HG03103 (cell line): ENCODE measurements around the gene GSTP1.

Source experiments
- ATAC-seq: cut with Tn5 transposase; IDR thresholded peaks from one replicate; pipeline ENCODE4 v1.9.1; 2021; ENCODE audit warnings: low read depth; ENCODE audit not compliant: unreplicated experiment

Gene GSTP1

DNA sequence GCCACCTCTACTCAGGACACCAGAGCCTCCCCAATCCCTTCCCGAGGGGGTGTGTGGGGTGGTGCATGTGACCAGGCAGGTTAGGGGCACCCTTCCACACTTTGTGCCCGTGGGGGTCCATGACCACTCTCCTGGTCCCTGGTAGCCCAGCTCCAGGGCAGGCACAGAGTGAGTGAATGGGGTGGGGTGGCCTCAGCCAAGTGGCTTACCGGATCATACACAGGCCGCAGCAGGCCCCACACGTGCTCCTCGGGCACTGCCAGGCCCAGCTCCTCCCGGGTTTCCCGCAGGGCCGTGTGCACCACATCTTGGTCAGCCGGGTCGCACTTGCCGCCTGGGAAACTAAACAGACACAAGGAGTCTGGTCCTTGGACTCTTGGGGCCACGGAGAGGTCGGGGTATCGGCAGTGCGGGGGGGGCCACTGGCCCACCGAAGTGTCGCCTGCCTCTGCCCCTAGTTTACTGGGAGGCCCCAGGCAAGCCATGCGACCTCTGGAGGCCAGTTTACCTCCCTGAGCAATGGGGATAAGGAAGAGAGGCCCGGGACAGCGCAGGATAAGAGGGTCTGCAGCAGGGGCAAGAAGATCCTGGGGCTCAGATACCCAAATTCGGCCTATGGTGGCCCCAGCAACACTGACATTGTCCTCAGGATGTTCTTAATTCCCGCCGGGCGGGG lies 45.2 kb downstream of the GSTP1 start:
- no peak for ATAC-seq

DNA sequence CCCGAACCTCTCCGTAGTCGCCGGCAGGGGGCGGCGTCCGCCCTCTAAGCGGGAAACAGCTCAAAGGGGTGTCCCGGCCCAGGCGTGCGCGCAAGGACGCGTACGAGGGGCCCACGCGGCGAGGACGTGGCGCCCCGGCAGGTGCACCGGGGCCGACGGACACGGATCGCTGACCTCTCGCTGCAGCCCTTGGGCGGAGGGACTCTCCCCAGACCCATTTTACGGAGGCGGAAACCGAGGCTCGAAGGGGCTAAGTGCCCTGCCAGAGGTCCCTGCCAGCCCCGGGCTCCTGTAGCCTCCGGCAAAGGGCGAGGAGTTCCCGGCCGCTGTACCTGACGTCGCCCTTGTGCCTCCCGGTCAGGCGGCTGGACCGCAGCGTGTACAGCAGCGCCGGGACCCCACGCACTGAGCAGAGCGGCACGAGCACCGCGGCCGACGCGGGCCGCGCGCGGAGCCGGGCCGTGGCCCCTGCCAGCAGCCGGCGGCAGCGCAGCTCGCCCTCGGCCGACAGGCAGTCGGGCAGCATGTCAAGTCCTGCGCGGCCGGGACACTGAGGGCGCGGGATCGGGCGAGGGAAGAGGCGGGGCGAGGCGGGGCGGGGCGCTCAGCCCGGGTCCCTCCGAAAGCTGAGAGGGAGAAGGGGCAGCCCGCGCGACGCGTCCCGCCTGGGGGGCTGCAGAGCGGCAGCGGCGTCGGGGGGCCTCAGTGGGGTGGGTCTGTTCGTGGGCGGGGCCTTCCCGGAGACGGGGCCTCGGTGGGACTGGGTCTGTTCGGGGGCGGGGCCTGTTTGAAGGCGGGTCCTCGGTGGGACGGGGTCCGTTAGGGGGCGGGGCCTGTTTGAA lies 46.0 kb downstream of the GSTP1 start, which contains the start of gene NUDT8:
NUDT8 (minus strand) TSS at position 552 of the 842 bp plus-strand sequence; CDS start at position 526, 26 bp downstream.
- peak; percentile 42 for ATAC-seq

- peak; percentile 55 for ATAC-seq
These were observed 46.8 kb downstream of the GSTP1 start for GRCh38 chr11:67630228-67630942.

DNA sequence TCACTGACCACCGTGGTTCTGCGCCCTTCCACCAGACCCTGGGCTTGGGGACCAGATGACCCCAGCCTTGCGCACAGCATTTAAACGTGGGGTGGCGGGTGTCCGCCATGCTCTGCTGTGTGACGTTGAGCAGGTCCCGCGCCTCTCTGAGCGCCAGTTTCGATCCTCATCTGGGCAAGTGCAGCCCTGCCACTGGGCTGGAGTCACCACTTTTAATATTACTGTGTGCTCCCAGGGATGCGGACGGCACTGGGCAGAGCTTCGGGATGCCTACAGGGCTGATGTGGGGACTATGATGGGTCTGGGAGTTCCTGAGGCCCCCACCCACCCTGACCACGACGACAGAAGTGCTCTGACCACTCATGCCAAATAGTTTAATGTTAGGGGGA lies 47.3 kb downstream of the GSTP1 start:
- ATAC-seq: no peak

DNA sequence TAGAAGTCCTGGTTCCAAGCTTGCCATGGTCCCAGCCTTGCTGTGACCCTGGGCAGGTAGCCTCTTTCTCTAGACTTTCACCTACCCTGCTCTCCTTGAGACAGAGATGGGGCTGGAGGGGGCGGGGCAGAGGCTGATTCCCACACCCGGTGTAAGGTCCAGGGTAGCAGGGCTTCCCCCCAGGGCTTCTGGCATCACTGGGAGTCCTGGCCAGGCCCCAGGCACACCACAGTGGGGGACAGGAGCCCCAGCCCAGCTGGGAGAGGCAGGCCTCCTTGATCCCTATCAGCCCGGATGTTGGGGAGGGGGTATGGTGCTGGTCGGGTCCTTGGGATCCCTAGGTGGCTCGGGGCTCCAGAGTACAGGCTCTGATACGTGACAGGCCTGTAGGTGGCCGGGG lies 47.8 kb downstream of the GSTP1 start:
- ATAC-seq: no peak

- ATAC-seq: no peak
These were observed 48.2 kb downstream of the GSTP1 start for GRCh38 chr11:67631853-67632174.

DNA sequence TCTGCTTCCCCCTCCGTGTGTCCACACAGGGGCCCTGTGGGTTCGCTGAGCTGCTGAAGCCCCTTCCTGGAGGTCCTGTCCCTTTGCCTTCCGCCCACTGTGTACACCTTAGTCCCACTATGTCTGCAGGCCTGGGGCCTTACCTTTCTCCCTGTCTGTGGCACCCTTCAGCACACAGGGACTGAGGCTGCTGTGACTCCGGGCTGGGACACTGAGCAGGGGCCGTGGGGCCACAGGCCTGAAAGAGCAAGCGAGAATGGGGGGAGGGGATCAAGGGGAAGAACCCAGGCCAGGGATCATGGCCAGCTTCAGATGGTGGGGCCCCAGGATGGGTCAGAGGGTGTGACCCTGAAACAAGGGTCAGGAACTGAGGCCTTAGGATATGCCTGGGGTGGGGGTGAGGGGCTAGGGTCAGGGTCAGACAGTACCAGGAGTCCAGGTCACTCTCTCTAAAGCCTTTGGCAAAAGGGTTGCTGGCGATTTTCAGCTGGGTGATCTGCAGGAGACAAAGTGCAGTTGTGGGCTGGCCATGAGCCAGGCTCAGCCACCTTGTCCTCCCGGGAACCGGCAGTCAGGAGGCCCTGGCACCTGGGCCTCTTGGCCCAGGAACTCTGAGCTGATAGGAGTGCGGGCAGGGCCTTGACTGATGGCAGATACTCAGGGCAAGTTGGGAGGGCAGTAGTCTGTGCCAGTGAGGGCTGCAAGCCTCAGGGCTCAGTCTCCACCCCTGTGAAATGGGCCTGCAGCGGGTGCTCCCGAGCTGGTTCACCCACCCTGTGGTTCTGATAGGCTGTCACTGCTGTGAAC lies 48.8 kb downstream of the GSTP1 start:
- ATAC-seq: no peak

DNA sequence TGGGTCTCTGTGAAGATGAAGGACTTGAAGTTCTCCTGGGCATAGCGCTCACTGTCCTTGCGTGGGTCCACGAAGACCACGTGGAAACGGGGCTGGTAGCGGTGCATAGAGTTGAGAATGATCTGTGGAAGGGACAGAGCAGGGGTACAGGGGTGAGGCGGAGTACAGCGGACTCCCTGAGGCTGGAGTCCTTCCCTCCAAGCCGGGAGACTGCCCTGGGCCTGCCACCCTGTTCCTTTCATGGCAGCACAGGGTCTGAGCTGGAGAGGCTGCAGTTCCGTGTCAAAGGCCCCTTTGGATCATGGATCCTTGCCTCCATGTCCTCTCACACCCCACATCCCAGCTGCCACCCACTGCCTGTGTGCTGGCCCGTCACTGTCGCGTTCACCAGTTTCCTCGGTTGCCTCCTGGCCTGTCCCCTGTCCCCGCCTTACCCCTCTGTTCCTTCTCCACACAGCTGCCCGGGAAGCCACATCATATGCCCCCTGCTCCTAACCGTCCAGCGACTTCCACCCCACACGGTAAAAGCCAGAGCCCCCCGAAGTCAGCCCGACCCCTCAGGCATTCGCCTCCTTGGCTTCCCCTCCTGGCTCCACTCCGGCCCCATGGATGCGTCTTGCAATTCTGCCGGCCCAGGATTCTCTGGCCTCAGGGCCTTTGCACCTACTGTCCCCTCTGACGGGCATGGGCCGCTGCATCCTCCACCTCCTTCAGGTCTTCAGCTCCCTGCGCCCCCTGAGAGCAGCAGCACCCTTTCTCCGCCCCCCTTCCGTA lies 49.6 kb downstream of the GSTP1 start:
- no peak for ATAC-seq

DNA sequence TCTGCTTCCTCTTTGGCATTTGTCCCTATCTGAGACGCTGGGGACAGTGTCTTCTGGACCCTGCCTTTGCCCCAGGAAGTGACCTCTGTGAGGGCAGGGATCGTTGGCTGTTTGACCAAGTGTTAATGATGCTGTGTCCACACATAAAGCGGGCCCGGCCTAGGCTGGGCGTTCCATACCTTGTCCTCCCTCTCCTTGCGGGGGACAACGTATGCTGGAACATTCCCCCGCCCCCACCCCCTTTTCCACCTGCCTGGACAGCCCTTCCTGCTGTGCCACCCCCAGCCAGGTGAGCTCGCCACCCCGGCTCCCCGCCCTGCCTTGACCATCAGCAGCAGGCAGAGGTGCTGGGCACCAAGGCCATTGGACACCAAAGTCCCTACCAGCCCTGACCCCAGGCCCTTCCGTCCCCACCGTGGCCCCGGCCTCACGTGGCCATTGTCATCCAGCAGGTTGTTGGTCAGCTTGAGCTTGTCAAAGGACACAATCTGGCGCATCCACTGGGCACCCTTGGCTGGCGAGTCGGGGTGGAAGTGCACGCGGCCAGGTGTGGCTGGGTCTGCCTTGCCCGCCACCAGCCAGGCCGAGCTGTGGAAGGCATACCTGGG lies 50.2 kb downstream of the GSTP1 start:
- ATAC-seq: no peak

DNA sequence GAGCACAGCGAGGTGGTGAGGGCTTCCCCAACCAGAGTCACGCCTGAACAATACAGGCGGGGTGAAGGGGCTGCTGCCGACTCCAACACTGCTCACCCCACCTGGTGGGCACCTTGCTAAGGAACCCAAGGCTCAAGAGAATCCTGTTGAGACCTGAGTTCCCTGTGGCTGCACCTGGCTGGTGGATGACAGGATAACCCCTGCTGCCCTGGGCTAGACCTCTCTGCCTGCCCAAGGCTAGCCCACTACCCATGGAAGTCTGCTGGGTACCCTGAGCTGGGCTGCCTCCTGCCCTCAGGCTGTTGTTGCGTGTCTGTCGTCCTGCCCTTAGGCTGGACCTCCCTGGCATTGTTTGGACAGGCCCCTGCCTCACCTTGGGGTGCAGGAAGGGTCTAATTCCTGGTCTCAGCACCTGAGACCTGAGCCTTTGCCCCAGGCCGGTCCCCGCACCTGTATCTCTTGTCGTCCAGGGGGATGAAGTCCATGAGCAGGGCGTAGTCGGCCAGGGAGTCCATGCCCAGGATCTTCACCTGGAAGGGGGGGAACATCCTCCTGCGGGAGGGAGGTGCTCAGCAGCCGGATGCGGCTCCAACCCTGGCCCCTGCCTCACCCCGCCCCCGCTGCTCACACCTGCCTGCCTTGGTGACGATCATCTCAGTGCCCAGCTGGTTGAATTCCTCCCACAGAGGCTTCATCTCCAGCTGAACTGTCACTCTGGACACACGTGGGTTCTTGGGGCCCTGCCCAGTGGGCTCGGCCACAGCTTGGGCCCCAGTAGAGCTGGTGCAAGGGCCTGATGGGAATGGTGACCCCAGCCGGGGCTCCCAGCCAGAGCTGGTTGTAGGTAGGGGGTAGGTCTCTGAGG lies 51.0 kb downstream of the GSTP1 start:
- no peak for ATAC-seq

DNA sequence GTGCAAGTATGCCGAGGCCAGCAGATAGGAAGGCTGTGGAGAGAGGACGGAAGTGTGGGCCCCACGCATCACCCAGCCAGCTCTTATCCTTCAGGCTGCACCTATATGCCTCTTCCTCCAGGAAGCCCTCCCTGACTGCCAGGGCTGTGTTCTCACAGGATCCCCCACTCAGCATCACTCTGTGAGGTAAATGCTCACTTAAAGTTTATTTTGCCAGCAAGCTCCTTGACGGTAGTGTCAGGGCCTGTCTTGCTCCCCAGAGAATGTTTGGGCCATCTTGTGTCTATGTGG lies 51.6 kb downstream of the GSTP1 start:
- ATAC-seq: no peak
